ENCODE measurements around the gene IL36RN. TPM values are rescaled to one million over a fixed set of nuclear protein-coding genes. Genes with fewer than 3 reads are reported as not detected.

IL36RN gene
- total RNA-seq, 2 donors from 2014 or later: not detected

- Histone ChIP-seq H3K27me3 (no peaks in the 10 kb centered on the region), H3K36me3 (replicated peaks in 1 of 2; ENCODE audit: insufficient read depth in 1 of 2, low read depth in 2 of 2) (no peaks in the 10 kb centered on the region), H3K27ac (no peak overlapping the region), H3K9me3 (no peaks in the 10 kb centered on the region), H3K4me1 (no peaks in the 10 kb centered on the region), H3K4me3 (no peak overlapping the region)
- TF ChIP-seq CTCF (IDR thresholded peaks at IDR 0.05): no peak
- no peak for TF ChIP-seq POLR2A (IDR thresholded peaks at IDR 0.05)
- ATAC-seq: no peak
- DNase-seq: no peak
- intact Hi-C loops (cut with DNase I): no loop called here
- 69 to 81% methylated on average over 6 of the region's 6 CpGs for WGBS, 2 donors
Measured at GRCh38 chr2:113111823-113112287, 52.9 kb downstream of the IL36RN start.

GRCh38 chr2:113112441-113112840, 53.4 kb downstream of the IL36RN start:
- no peak for ATAC-seq
- no peaks in the 10 kb centered on the region for H3K27me3 ChIP-seq

GRCh38 chr2:113112871-113113270, 53.9 kb downstream of the IL36RN start:
- no peaks in the 10 kb centered on the region for H3K9me3 ChIP-seq
- ATAC-seq (no peak), DNase-seq (no peak)
- 60 to 73% methylated on average over 6 of the region's 6 CpGs for WGBS, 2 donors
- no peak overlapping the region for H3K27ac ChIP-seq
- intact Hi-C loops (cut with DNase I): no loop called here
- TF ChIP-seq POLR2A (IDR thresholded peaks at IDR 0.05) (no peak), CTCF (IDR thresholded peaks at IDR 0.05) (no peak)
- H3K27me3 ChIP-seq: no peaks in the 10 kb centered on the region
- H3K36me3 ChIP-seq (replicated peaks in 1 of 2; ENCODE audit: insufficient read depth in 1 of 2, low read depth in 2 of 2): no peaks in the 10 kb centered on the region
- H3K4me3 ChIP-seq: no peak overlapping the region
- H3K4me1 ChIP-seq: no peaks in the 10 kb centered on the region

More at GRCh38 chr2:113112441-113112840, 53.4 kb downstream of the IL36RN start:
- TF ChIP-seq CTCF (IDR thresholded peaks at IDR 0.05) (no peak), POLR2A (IDR thresholded peaks at IDR 0.05) (no peak)
- H3K4me1 ChIP-seq: no peaks in the 10 kb centered on the region
- H3K27ac ChIP-seq: no peak overlapping the region
- 73 to 77% methylated on average over 8 of the region's 8 CpGs for WGBS, 2 donors
- H3K36me3 ChIP-seq (replicated peaks in 1 of 2; ENCODE audit: insufficient read depth in 1 of 2, low read depth in 2 of 2): no peaks in the 10 kb centered on the region
- no peak for DNase-seq
- no peaks in the 10 kb centered on the region for H3K9me3 ChIP-seq
- H3K4me3 ChIP-seq: no peak overlapping the region
- intact Hi-C loops (cut with DNase I): no loop called here

- no peak for TF ChIP-seq POLR2A (IDR thresholded peaks at IDR 0.05)
- no peak for TF ChIP-seq CTCF (IDR thresholded peaks at IDR 0.05)
- Histone ChIP-seq H3K27ac (no peak overlapping the region), H3K27me3 (no peaks in the 10 kb centered on the region), H3K4me3 (no peak overlapping the region), H3K9me3 (no peaks in the 10 kb centered on the region), H3K36me3 (replicated peaks in 1 of 2; ENCODE audit: insufficient read depth in 1 of 2, low read depth in 2 of 2) (no peaks in the 10 kb centered on the region), H3K4me1 (no peaks in the 10 kb centered on the region)
- 56 to 62% methylated on average over 3 of the region's 3 CpGs for WGBS, 2 donors
- DNase-seq: no peak
- intact Hi-C loops (cut with DNase I): no loop called here
- ATAC-seq: no peak
Measured at GRCh38 chr2:113113807-113114206, 54.8 kb downstream of the IL36RN start.

Small RNA genes within 50 kb of the gene (small RNA-seq; reads per million reads assigned to genes)
- gene RNU6-1180P: not detected

Other genes starting within 250 kb of the IL36RN start
- 1 to 10 TPM; 1.3 to 2.6 TPM for gene IL1B, start 222.4 kb upstream of the IL36RN start, total RNA-seq
- not detected for gene IL37, start 148.0 kb upstream of the IL36RN start, total RNA-seq
- not detected for gene IL36G, start 81.2 kb upstream of the IL36RN start, total RNA-seq
- gene IL36A, start 53.7 kb upstream of the IL36RN start, total RNA-seq: not detected
- gene IL36B, start 6.3 kb upstream of the IL36RN start, total RNA-seq: not detected
- not detected for gene IL1F10, start 8.8 kb downstream of the IL36RN start, total RNA-seq
- under 1 TPM in 1 of 2 donors, not detected in 1; 0.78 TPM for gene IL1RN, start 68.4 kb downstream of the IL36RN start, total RNA-seq
- 10 to 100 TPM; 40.5 to 83.4 TPM for gene PSD4, start 114.8 kb downstream of the IL36RN start, total RNA-seq
- 1 to 10 TPM in 1 of 2 donors, under 1 TPM in 1; 0.52 to 2.3 TPM for gene PAX8, start 219.7 kb downstream of the IL36RN start, total RNA-seq